ENCODE measurements around the gene RTN4R.
A peak's percentile ranks its signal among the peaks of the same experiment; 100 is the strongest.
"Not testable (repeated sequence)": the region's sequence is repeated elsewhere in the genome, so short reads cannot be mapped to it uniquely, and the experiment has no call there.

DNA sequence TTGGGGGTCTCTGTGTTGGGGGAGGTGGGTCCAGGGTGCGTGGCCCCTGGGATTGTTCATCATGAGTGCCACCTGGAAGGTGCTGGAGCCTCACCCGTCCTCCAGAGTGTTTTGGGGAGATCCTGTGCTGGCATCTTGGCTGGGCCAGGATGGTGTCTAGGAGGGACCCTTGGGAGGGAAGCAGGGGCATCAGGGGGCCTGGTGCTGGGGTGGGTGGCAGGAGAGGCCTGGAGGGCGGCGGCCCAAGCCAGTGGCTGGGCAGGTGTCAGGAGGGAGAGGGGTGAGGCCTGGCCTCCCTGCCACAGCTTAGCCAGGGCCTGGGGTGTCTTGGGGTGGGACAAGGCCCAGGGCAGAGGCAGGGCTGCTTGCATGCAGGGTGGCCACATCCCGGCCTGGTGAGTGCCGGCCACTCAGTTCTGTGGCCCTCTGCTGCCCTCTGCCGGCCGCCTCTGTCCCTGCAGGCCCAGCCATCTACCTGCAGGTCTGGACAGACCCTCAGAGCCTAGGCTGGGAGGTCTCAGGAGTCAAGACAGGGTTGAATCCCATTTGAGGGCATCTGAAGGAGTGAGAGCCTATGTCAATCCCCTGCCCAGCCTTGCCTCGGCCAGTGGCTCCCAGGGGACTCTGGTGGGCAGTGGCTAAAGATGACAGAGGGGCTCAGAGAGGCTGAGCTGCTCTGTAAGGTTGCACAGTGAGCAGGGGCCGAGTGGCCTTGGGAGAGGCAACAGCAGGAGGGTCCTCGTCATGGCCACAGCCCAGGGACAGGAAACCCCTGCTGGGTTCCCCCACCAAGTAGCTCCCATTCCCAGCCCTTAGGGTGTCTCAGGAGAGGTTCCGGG is 17.6 kb upstream of the RTN4R start:
- TF ChIP-seq, protein P1, sequence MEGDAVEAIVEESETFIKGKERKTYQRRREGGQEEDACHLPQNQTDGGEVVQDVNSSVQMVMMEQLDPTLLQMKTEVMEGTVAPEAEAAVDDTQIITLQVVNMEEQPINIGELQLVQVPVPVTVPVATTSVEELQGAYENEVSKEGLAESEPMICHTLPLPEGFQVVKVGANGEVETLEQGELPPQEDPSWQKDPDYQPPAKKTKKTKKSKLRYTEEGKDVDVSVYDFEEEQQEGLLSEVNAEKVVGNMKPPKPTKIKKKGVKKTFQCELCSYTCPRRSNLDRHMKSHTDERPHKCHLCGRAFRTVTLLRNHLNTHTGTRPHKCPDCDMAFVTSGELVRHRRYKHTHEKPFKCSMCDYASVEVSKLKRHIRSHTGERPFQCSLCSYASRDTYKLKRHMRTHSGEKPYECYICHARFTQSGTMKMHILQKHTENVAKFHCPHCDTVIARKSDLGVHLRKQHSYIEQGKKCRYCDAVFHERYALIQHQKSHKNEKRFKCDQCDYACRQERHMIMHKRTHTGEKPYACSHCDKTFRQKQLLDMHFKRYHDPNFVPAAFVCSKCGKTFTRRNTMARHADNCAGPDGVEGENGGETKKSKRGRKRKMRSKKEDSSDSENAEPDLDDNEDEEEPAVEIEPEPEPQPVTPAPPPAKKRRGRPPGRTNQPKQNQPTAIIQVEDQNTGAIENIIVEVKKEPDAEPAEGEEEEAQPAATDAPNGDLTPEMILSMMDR (conservative IDR thresholded peaks at IDR 0.05; ENCODE audit: low read depth, low read length) = peak; percentile 55
- TF ChIP-seq EZH2 (IDR thresholded peaks at IDR 0.05; ENCODE audit: low read length, unreplicated experiment); EZH2phosphoT487 (IDR thresholded peaks at IDR 0.05; ENCODE audit: borderline replicate concordance, low read length): not testable (repeated sequence)

Measured in PC-3 (cell line).